CD14-positive monocyte (primary cell): ENCODE results near the gene APOL2. TPM values are rescaled to one million over a fixed set of nuclear protein-coding genes. Genes with fewer than 3 reads are reported as not detected.
"Not testable (repeated sequence)": the region's sequence is repeated elsewhere in the genome, so short reads cannot be mapped to it uniquely, and the experiment has no call there.

Source experiments
- DNase-seq, 3 donors: peaks; one replicate each; pipeline ENCODE4 v3.0.0-alpha.2; 2011 to 2022
- H2AFZ ChIP-seq: 2 replicates; pipeline ENCODE4 v1.6.0; 2012; ENCODE audit warnings: mild to moderate bottlenecking, low read depth, low read length, inconsistent platforms; ENCODE audit not compliant: insufficient read depth, poor library complexity, severe bottlenecking
- H3K27ac ChIP-seq, 2 donors: 1 replicate in 1 of 2; 2 replicates in 1 of 2; pipeline ENCODE4 v1.5.1; 2012 to 2013; ENCODE audit warnings: low read length in 2 of 2, control low read depth in 1 of 2, inconsistent platforms in 1 of 2, low read depth in 1 of 2, mild to moderate bottlenecking in 1 of 2
- H3K27me3 ChIP-seq, 2 donors: one replicate each; pipeline versions ENCODE4 v1.6.0 to v1.6.1; 2011 to 2013; ENCODE audit warnings: low read length in 2 of 2; ENCODE audit not compliant: control insufficient read depth in 2 of 2, insufficient read depth in 2 of 2
- H3K36me3 ChIP-seq, 2 donors: replicated peaks in 1 of 2; 1 replicate in 1 of 2; 2 replicates in 1 of 2; pipeline versions ENCODE4 v1.5.1 to v1.6.1; 2012 to 2013; ENCODE audit warnings: low read length in 2 of 2, control low read depth in 1 of 2, inconsistent platforms in 1 of 2, mild to moderate bottlenecking in 1 of 2; ENCODE audit not compliant: insufficient read depth in 2 of 2, control insufficient read depth in 1 of 2
- H3K4me1 ChIP-seq, 2 donors: 1 replicate in 1 of 2; 2 replicates in 1 of 2; pipeline versions ENCODE4 v1.5.1 to v1.6.1; 2012 to 2013; ENCODE audit warnings: low read length in 2 of 2, control low read depth in 1 of 2, inconsistent platforms in 1 of 2, mild to moderate bottlenecking in 1 of 2, moderate library complexity in 1 of 2; ENCODE audit not compliant: insufficient read depth in 2 of 2, control insufficient read depth in 1 of 2
- H3K4me2 ChIP-seq: replicated peaks from 2 replicates; pipeline ENCODE3; 2012; ENCODE audit warnings: low read length, moderate library complexity, mild to moderate bottlenecking; ENCODE audit not compliant: poor library complexity, severe bottlenecking; ENCODE audit errors: extremely low read depth
- H3K4me3 ChIP-seq, 3 experiments: fragments of 200-600 bp in 1 of 3; sonication (generic) in 1 of 3; replicated peaks in 1 of 3; 1 replicate in 2 of 3; 2 replicates in 1 of 3; pipeline ENCODE4 v1.5.1; 2011 to 2013; ENCODE audit warnings: low read length in 3 of 3, mild to moderate bottlenecking in 3 of 3, control low read depth in 2 of 3, low read depth in 2 of 3, inconsistent platforms in 1 of 3, moderate library complexity in 1 of 3
- H3K79me2 ChIP-seq: 2 replicates; pipeline ENCODE4 v1.6.0; 2012; ENCODE audit warnings: mild to moderate bottlenecking, control low read depth, inconsistent platforms, low read length, moderate library complexity; ENCODE audit not compliant: insufficient read depth
- H3K9ac ChIP-seq: 2 replicates; pipeline ENCODE4 v1.6.0; 2017; ENCODE audit warnings: low read length, mild to moderate bottlenecking; ENCODE audit not compliant: insufficient read depth, poor library complexity, severe bottlenecking
- H3K9me3 ChIP-seq, 2 donors: replicated peaks in 1 of 2; 1 replicate in 1 of 2; 2 replicates in 1 of 2; pipeline versions ENCODE4 v1.5.1 to v1.6.1; 2012 to 2013; ENCODE audit warnings: low read length in 2 of 2, control low read depth in 1 of 2; ENCODE audit not compliant: control insufficient read depth in 1 of 2, insufficient read depth in 1 of 2
- H4K20me1 ChIP-seq: 2 replicates; pipeline ENCODE4 v1.6.0; 2012; ENCODE audit warnings: mild to moderate bottlenecking, low read length, control low read depth, moderate library complexity; ENCODE audit not compliant: insufficient read depth
- H3K27ac Mint-ChIP-seq, 7 donors: one replicate each; pipeline ENCODE4 v1.8.0; 2020; ENCODE audit warnings: mild to moderate bottlenecking in 7 of 7, mixed read lengths in 7 of 7, moderate library complexity in 6 of 7, inconsistent platforms in 2 of 7
- H3K27me3 Mint-ChIP-seq, 3 donors: one replicate each; pipeline ENCODE4 v1.8.0; 2021 to 2022; ENCODE audit warnings: low read depth in 3 of 3, mild to moderate bottlenecking in 3 of 3, mixed read lengths in 3 of 3, moderate library complexity in 3 of 3, inconsistent platforms in 1 of 3
- H3K36me3 Mint-ChIP-seq, 2 donors: one replicate each; pipeline ENCODE4 v1.8.0; 2020; ENCODE audit warnings: mixed read lengths in 2 of 2, inconsistent platforms in 1 of 2, mild to moderate bottlenecking in 1 of 2
- H3K4me1 Mint-ChIP-seq: one replicate; pipeline ENCODE4 v1.8.0; 2020; ENCODE audit warnings: mild to moderate bottlenecking, mixed read lengths
- H3K4me3 Mint-ChIP-seq, 2 donors: one replicate each; pipeline ENCODE4 v1.8.0; 2020; ENCODE audit warnings: mild to moderate bottlenecking in 2 of 2, mixed read lengths in 2 of 2, moderate library complexity in 1 of 2
- H3K9me3 Mint-ChIP-seq, 7 donors: one replicate each; pipeline ENCODE4 v1.8.0; 2020 to 2022; ENCODE audit warnings: mixed read lengths in 7 of 7, mild to moderate bottlenecking in 6 of 7, moderate library complexity in 6 of 7, inconsistent platforms in 2 of 7
- CTCF ChIP-seq: fragments of 200-600 bp; IDR thresholded peaks from one replicate; pipeline ENCODE4 v1.8.0; 2022; ENCODE audit warnings: antibody characterized with exemption, mild to moderate bottlenecking
- WGBS: methylation state at CpG from one replicate; pipeline ENCODE4 v1.1.5; 2013; ENCODE audit warnings: missing lambda C conversion rate; ENCODE audit not compliant: insufficient coverage; 5-methylcytosine and 5-hydroxymethylcytosine counted together
- intact Hi-C, 2 donors: fragments of 100-400 bp; cut with micrococcal nuclease; formaldehyde crosslinking; loops; one replicate each; pipeline versions ENCODE4 v1.15.0 to v1.15.1; 2023
- polyA plus RNA-seq, 3 donors: library from polyadenylated mRNA; depleted of rRNA in 1 of 3; unstranded in 2 of 3; stranded (reverse) in 1 of 3; fragments of 300-500 nt in 2 of 3; fragments of >200 nt in 1 of 3; fragmentation: Illumina TruSeq in 2 of 3; gene quantifications; 1 replicate in 2 of 3; 2 replicates in 1 of 3; pipeline ENCODE4 v1.2.3, GENCODE V29; 2012 to 2021

Gene APOL2
- polyA plus RNA-seq, 3 donors: 12.6 to 47.0 (median 13.2) TPM

GRCh38 chr22:36204632-36205015, 34.7 kb downstream of the APOL2 start:
- no peaks in the 10 kb centered on the region for H4K20me1 ChIP-seq
- Mint-ChIP-seq H3K9me3 (peaks cover 0 to 7% (median 4%) of the 10 kb centered on the region in 7 donors), H3K4me3 (peak overlapping the region in 1 of 2 donors; percentile 43), H3K27me3 (no peaks in the 10 kb centered on the region), H3K4me1 (peaks cover 54% of the 10 kb centered on the region), H3K27ac (no peak overlapping the region), H3K36me3 (peaks cover 0 to 3% of the 10 kb centered on the region in 2 donors)
- H3K4me1 ChIP-seq: peaks cover 34 to 46% of the 10 kb centered on the region in 2 donors
- no peak overlapping the region for H3K27ac ChIP-seq
- H3K9ac ChIP-seq: peak overlapping the region; percentile 4
- H3K79me2 ChIP-seq: no peaks in the 10 kb centered on the region
- peaks cover 0 to 1% of the 10 kb centered on the region in 2 donors for H3K9me3 ChIP-seq
- H2AFZ ChIP-seq: peak overlapping the region; percentile 29
- no peak for DNase-seq
- H3K36me3 ChIP-seq: no peaks in the 10 kb centered on the region
- peak overlapping the region in 1 of 3 experiments; percentile 40 for H3K4me3 ChIP-seq
- intact Hi-C loops: no loop called here
- H3K4me2 ChIP-seq: peak overlapping the region; percentile 42
- H3K27me3 ChIP-seq: no peaks in the 10 kb centered on the region
- WGBS: 100% methylated on average over 4 of the region's 6 CpGs
- no peak for TF ChIP-seq CTCF

- peaks cover 0 to 2% (median under 1%) of the 10 kb centered on the region in 7 donors for H3K9me3 Mint-ChIP-seq
- H3K4me1 Mint-ChIP-seq: peaks cover 49% of the 10 kb centered on the region
- WGBS: 79% methylated on average over 5 of the region's 8 CpGs
- intact Hi-C loops: no loop called here
- no peaks in the 10 kb centered on the region for H3K9me3 ChIP-seq
- peaks cover 0 to 1% of the 10 kb centered on the region in 2 donors for H3K36me3 Mint-ChIP-seq
- H3K27ac ChIP-seq: no peak overlapping the region
- H3K79me2 ChIP-seq: no peaks in the 10 kb centered on the region
- no peaks in the 10 kb centered on the region for H4K20me1 ChIP-seq
- H3K27me3 ChIP-seq: no peaks in the 10 kb centered on the region
- TF ChIP-seq CTCF: no peak
- H3K9ac ChIP-seq: peak overlapping the region; percentile 4
- H3K4me2 ChIP-seq: peak overlapping the region; percentile 42
- peak overlapping the region in 1 of 3 experiments; percentile 40 for H3K4me3 ChIP-seq
- peak overlapping the region in 1 of 2 donors; percentile 43 for H3K4me3 Mint-ChIP-seq
- peak overlapping the region; percentile 29 for H2AFZ ChIP-seq
- no peaks in the 10 kb centered on the region for H3K27me3 Mint-ChIP-seq
- no peak for DNase-seq
- H3K4me1 ChIP-seq: peaks cover 29 to 41% of the 10 kb centered on the region in 2 donors
- no peaks in the 10 kb centered on the region for H3K36me3 ChIP-seq
- H3K27ac Mint-ChIP-seq: no peak overlapping the region
Observed at GRCh38 chr22:36204001-36204631, 35.2 kb downstream of the APOL2 start.

- H3K4me3 Mint-ChIP-seq, H3K9me3 ChIP-seq, H3K9ac ChIP-seq, H3K4me2 ChIP-seq, H3K36me3 ChIP-seq, H3K4me3 ChIP-seq, DNase-seq, H2AFZ ChIP-seq, H3K79me2 ChIP-seq, intact Hi-C loops, H3K27me3 Mint-ChIP-seq, H4K20me1 ChIP-seq, H3K36me3 Mint-ChIP-seq, H3K9me3 Mint-ChIP-seq, H3K27ac Mint-ChIP-seq, H3K27me3 ChIP-seq, H3K27ac ChIP-seq: not testable (repeated sequence)
- WGBS: 93% methylated on average over 3 of the region's 7 CpGs
- H3K4me1 ChIP-seq: peaks cover 25 to 35% of the 10 kb centered on the region in 2 donors
- H3K4me1 Mint-ChIP-seq: peaks cover 45% of the 10 kb centered on the region
Observed at GRCh38 chr22:36203441-36203840, 35.9 kb downstream of the APOL2 start.
